A673 (cell line): ENCODE results near the gene GAN.

Experiments used
- EZH2 ChIP-seq: fragments of 200-600 bp; sonication (generic); IDR thresholded peaks from 2 replicates; pipeline ENCODE4 v1.6.1; 2017; ENCODE audit warnings: borderline replicate concordance, low read depth, mild to moderate bottlenecking, mixed read lengths, antibody characterized with exemption, low read length; ENCODE audit not compliant: poor library complexity, severe bottlenecking
- TF ChIP-seq, protein P1 (sequence below): fragments of 300-800, 200-600 bp; sonication (generic); conservative IDR thresholded peaks from 2 replicates; pipeline ENCODE4 v1.5.1; 2017; ENCODE audit warnings: low read depth, mild to moderate bottlenecking, antibody characterized with exemption, low read length, moderate library complexity, mixed read lengths

DNA sequence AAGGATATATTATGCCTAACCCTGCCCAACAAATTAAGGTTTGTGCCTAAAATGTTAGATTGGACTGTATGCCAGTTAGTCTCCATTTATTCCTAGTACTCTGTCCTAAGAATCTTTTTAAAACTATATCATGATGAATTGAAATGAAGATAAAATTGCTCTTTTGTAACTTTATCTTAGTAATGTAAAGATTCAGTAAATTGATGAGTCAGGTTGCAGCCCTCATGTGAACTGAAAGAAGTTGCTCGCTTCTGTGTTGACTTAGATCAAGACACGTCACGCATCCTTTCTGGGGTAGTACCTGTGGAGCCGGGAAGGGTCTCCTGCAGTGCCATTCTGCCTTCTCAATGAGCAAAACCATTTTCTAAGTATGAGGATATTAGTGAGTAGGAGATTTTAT, 63.3 kb downstream of the GAN start:
- TF ChIP-seq, protein P1, sequence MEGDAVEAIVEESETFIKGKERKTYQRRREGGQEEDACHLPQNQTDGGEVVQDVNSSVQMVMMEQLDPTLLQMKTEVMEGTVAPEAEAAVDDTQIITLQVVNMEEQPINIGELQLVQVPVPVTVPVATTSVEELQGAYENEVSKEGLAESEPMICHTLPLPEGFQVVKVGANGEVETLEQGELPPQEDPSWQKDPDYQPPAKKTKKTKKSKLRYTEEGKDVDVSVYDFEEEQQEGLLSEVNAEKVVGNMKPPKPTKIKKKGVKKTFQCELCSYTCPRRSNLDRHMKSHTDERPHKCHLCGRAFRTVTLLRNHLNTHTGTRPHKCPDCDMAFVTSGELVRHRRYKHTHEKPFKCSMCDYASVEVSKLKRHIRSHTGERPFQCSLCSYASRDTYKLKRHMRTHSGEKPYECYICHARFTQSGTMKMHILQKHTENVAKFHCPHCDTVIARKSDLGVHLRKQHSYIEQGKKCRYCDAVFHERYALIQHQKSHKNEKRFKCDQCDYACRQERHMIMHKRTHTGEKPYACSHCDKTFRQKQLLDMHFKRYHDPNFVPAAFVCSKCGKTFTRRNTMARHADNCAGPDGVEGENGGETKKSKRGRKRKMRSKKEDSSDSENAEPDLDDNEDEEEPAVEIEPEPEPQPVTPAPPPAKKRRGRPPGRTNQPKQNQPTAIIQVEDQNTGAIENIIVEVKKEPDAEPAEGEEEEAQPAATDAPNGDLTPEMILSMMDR = no peak
- TF ChIP-seq EZH2 = no peak
